Measurements from ENCODE around the gene PRPF8. TPM values are rescaled to one million over a fixed set of nuclear protein-coding genes. Genes with fewer than 3 reads are reported as not detected.
"Not testable (repeated sequence)": the region's sequence is repeated elsewhere in the genome, so short reads cannot be mapped to it uniquely, and the experiment has no call there.

PRPF8 gene
- total RNA-seq, 4 donors from 2014 or later: 111 to 195 (median 161) TPM

GRCh38 chr17:1705004-1705403 is 20.3 kb upstream of the PRPF8 start:
- no peak for ATAC-seq
- H3K4me1 ChIP-seq: peaks cover 0 to 15% (median 7%) of the 10 kb centered on the region in 3 donors
- H3K4me3 ChIP-seq: no peak overlapping the region
- H3K36me3 ChIP-seq: peaks cover 0 to 11% of the 10 kb centered on the region in 2 donors
- 69 to 81% methylated on average over 4 to 7 of the region's 7 CpGs for WGBS, 2 donors (ENCODE audit: low coverage in 1 of 2)
- TF ChIP-seq CTCF (IDR thresholded peaks at IDR 0.05): no peak
- TF ChIP-seq EP300 (IDR thresholded peaks at IDR 0.05): no peak
- TF ChIP-seq POLR2AphosphoS5 (IDR thresholded peaks at IDR 0.05): no peak
- TF ChIP-seq POLR2A (IDR thresholded peaks at IDR 0.05): no peak
- H3K9me3 ChIP-seq: no peaks in the 10 kb centered on the region
- H3K27me3 ChIP-seq: no peaks in the 10 kb centered on the region
- H3K27ac ChIP-seq: no peak overlapping the region

- Histone ChIP-seq H3K27me3 (no peaks in the 10 kb centered on the region), H3K4me3 (no peak overlapping the region), H3K4me1 (no peaks in the 10 kb centered on the region), H3K36me3 (peaks cover 0 to 11% of the 10 kb centered on the region in 2 donors), H3K27ac (no peak overlapping the region), H3K9me3 (no peaks in the 10 kb centered on the region)
- no peak for ATAC-seq
- 44 to 50% methylated on average over 3 to 4 of the region's 4 CpGs for WGBS, 2 donors (ENCODE audit: low coverage in 1 of 2)
- TF ChIP-seq POLR2AphosphoS5 (IDR thresholded peaks at IDR 0.05) (no peak), POLR2A (IDR thresholded peaks at IDR 0.05) (no peak), EP300 (IDR thresholded peaks at IDR 0.05) (no peak), CTCF (IDR thresholded peaks at IDR 0.05) (no peak)
Observed at GRCh38 chr17:1703063-1703462, 18.4 kb upstream of the PRPF8 start.

- not testable (repeated sequence) for H3K27ac ChIP-seq, H3K4me3 ChIP-seq, H3K36me3 ChIP-seq, H3K4me1 ChIP-seq, ATAC-seq, H3K27me3 ChIP-seq, H3K9me3 ChIP-seq
- WGBS, 2 donors (ENCODE audit: low coverage in 1 of 2): 81% methylated on average over 3 of the region's 5 CpGs; no CpG with 5 or more reads in 1 of the 2 donors
Observed at GRCh38 chr17:1699891-1700290, 15.2 kb upstream of the PRPF8 start.

- Histone ChIP-seq H3K27me3 (no peaks in the 10 kb centered on the region), H3K4me3 (no peak overlapping the region), H3K27ac (no peak overlapping the region), H3K36me3 (no peaks in the 10 kb centered on the region), H3K4me1 (no peaks in the 10 kb centered on the region), H3K9me3 (no peaks in the 10 kb centered on the region)
- 61% methylated on average over 3 of the region's 5 CpGs; no CpG with 5 or more reads in 1 of the 2 donors for WGBS, 2 donors (ENCODE audit: low coverage in 1 of 2)
- TF ChIP-seq EP300 (IDR thresholded peaks at IDR 0.05) (no peak), CTCF (IDR thresholded peaks at IDR 0.05) (no peak), POLR2AphosphoS5 (IDR thresholded peaks at IDR 0.05) (no peak), POLR2A (IDR thresholded peaks at IDR 0.05) (no peak)
- no peak for ATAC-seq
Observed at GRCh38 chr17:1697681-1698080, 13.0 kb upstream of the PRPF8 start.

- Histone ChIP-seq H3K4me1 (no peaks in the 10 kb centered on the region), H3K9me3 (no peaks in the 10 kb centered on the region), H3K36me3 (no peaks in the 10 kb centered on the region), H3K27ac (no peak overlapping the region), H3K27me3 (no peaks in the 10 kb centered on the region), H3K4me3 (no peak overlapping the region)
- TF ChIP-seq CTCF (IDR thresholded peaks at IDR 0.05): no peak
- no peak for TF ChIP-seq POLR2AphosphoS5 (IDR thresholded peaks at IDR 0.05)
- TF ChIP-seq EP300 (IDR thresholded peaks at IDR 0.05): no peak
- TF ChIP-seq POLR2A (IDR thresholded peaks at IDR 0.05): no peak
- 70 to 72% methylated on average over 6 to 8 of the region's 8 CpGs for WGBS, 2 donors (ENCODE audit: low coverage in 1 of 2)
- ATAC-seq: no peak
Observed at GRCh38 chr17:1695365-1695764, 10.7 kb upstream of the PRPF8 start.

Measured in gastroesophageal sphincter (tissue), 4 donors.